SK-N-SH treated with all-trans-retinoic acid at 6 μM for 48 hours (cell line): ENCODE measurements around the gene CYGB.

Source experiments
- ARNTL ChIP-seq: fragments of 450-650 bp; formaldehyde crosslinking; IDR thresholded peaks from 2 replicates; pipeline ENCODE4 v1.5.0; 2020; ENCODE audit warnings: low read depth, mild to moderate bottlenecking, moderate library complexity, borderline replicate concordance
- BACH2 ChIP-seq: fragments of 250-450 bp; sonication (Bioruptor Pico); IDR thresholded peaks from 2 replicates; pipeline ENCODE4 v1.9.0; 2021; ENCODE audit warnings: mild to moderate bottlenecking, borderline replicate concordance
- CSDC2 ChIP-seq: fragments of 250-450 bp; sonication (Bioruptor Pico); IDR thresholded peaks from 2 replicates; pipeline ENCODE4 v1.5.0; 2020; ENCODE audit warnings: mild to moderate bottlenecking, moderate library complexity
- ESRRG ChIP-seq: fragments of 250-450 bp; sonication (Bioruptor Pico); IDR thresholded peaks from 2 replicates; pipeline ENCODE4 v1.6.1; 2021; ENCODE audit warnings: mild to moderate bottlenecking
- ISL1 ChIP-seq: fragments of 250-450 bp; sonication (Bioruptor Pico); IDR thresholded peaks from 2 replicates; pipeline ENCODE4 v2.1.2; 2022; ENCODE audit warnings: mild to moderate bottlenecking, moderate library complexity
- OSR1 ChIP-seq: fragments of 250-450 bp; sonication (Bioruptor Pico); IDR thresholded peaks from 2 replicates; pipeline ENCODE4 v1.8.0; 2022; ENCODE audit warnings: moderate library complexity, mild to moderate bottlenecking, inconsistent platforms
- POU6F1 ChIP-seq: fragments of 250-450 bp; sonication (Bioruptor Pico); IDR thresholded peaks from 2 replicates; pipeline ENCODE4 v1.8.0; 2021; ENCODE audit warnings: low read depth, mild to moderate bottlenecking, moderate library complexity, borderline replicate concordance
- PPARA ChIP-seq: fragments of 250-450 bp; sonication (Bioruptor Pico); IDR thresholded peaks from 2 replicates; pipeline ENCODE4 v1.5.0; 2020; ENCODE audit warnings: mild to moderate bottlenecking, borderline replicate concordance
- RARB ChIP-seq: fragments of 250-450 bp; sonication (Bioruptor Pico); IDR thresholded peaks from 2 replicates; pipeline ENCODE4 v1.8.0; 2021; ENCODE audit warnings: mild to moderate bottlenecking, moderate library complexity
- ZC3H10 ChIP-seq: fragments of 250-450 bp; sonication (Bioruptor Pico); IDR thresholded peaks from 2 replicates; pipeline ENCODE4 v1.5.1; 2021; ENCODE audit warnings: mild to moderate bottlenecking, moderate library complexity
- ZFP3 ChIP-seq: fragments of 250-450 bp; sonication (Bioruptor Pico); IDR thresholded peaks from 2 replicates; pipeline ENCODE4 v1.5.0; 2020; ENCODE audit warnings: mild to moderate bottlenecking, moderate library complexity
- ZNF8 ChIP-seq: fragments of 450-650 bp; formaldehyde crosslinking; IDR thresholded peaks from 2 replicates; pipeline ENCODE4 v1.5.0; 2020; ENCODE audit warnings: mild to moderate bottlenecking, moderate library complexity
- TF ChIP-seq, protein P1 (sequence below): fragments of 250-450 bp; sonication (Bioruptor Pico); IDR thresholded peaks from 2 replicates; pipeline ENCODE4 v1.8.0; 2020; ENCODE audit warnings: mild to moderate bottlenecking, moderate library complexity, borderline replicate concordance

- TF ChIP-seq BACH2 (CRISPR knock-in tag): no peak
- no peak for TF ChIP-seq ZNF8
- no peak for TF ChIP-seq POU6F1
- TF ChIP-seq OSR1 (CRISPR knock-in tag): no peak
- TF ChIP-seq, protein P1, sequence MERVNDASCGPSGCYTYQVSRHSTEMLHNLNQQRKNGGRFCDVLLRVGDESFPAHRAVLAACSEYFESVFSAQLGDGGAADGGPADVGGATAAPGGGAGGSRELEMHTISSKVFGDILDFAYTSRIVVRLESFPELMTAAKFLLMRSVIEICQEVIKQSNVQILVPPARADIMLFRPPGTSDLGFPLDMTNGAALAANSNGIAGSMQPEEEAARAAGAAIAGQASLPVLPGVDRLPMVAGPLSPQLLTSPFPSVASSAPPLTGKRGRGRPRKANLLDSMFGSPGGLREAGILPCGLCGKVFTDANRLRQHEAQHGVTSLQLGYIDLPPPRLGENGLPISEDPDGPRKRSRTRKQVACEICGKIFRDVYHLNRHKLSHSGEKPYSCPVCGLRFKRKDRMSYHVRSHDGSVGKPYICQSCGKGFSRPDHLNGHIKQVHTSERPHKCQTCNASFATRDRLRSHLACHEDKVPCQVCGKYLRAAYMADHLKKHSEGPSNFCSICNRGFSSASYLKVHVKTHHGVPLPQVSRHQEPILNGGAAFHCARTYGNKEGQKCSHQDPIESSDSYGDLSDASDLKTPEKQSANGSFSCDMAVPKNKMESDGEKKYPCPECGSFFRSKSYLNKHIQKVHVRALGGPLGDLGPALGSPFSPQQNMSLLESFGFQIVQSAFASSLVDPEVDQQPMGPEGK (CRISPR knock-in tag): no peak
- TF ChIP-seq ZC3H10: no peak
- no peak for TF ChIP-seq RARB (CRISPR knock-in tag)
- TF ChIP-seq ESRRG: no peak
- TF ChIP-seq ZFP3: no peak
- TF ChIP-seq PPARA (CRISPR knock-in tag): no peak
- TF ChIP-seq ISL1: no peak
- no peak for TF ChIP-seq ARNTL (CRISPR knock-in tag)
- no peak for TF ChIP-seq CSDC2 (CRISPR knock-in tag)
Measured at GRCh38 chr17:76560877-76561221, 23.3 kb upstream of the CYGB start.
